A549 (cell line): ENCODE measurements around the gene EID2. TPM values are rescaled to one million over a fixed set of nuclear protein-coding genes. Genes with fewer than 3 reads are reported as not detected.
A peak's percentile ranks its signal among the peaks of the same experiment; 100 is the strongest.

Experiments used
- ATAC-seq, 2 experiments: fragments of 200-7000 bp in 1 of 2; fragments of >200 bp in 1 of 2; cut with Nextera tagmentation in 1 of 2; cut with Tn5 transposase in 1 of 2; 3 replicates each; pipeline versions ENCODE4 v1.8.0 to v1.9.1; 2018 to 2020; ENCODE audit warnings: mild to moderate bottlenecking in 1 of 2, moderate library complexity in 1 of 2
- CTCF ChIA-PET: fragments of 300-600 bp; sonication (Branson Sonifier 250); formaldehyde crosslinking; extraction: SDS; loops from one replicate; lab custom pipeline; 2021; ENCODE audit warnings: antibody characterized with exemption, inconsistent platforms; lab: Yijun Ruan, JAX
- POLR2A ChIA-PET: fragments of 350-600 bp; formaldehyde crosslinking; extraction: SDS; loops from one replicate; lab custom pipeline; 2021; ENCODE audit warnings: antibody characterized with exemption, inconsistent platforms; lab: Yijun Ruan, JAX
- DNase-seq, 2 experiments: peaks; one replicate each; pipeline versions ENCODE4 v3.0.0 to v3.0.0-alpha.2; 2011 to 2016; ENCODE audit warnings: low read depth in 1 of 2, low spot score in 1 of 2
- FAIRE-seq: peaks from 2 replicates; lab custom pipeline; 2011; peaks lifted over from hg19 to GRCh38; lab: Jason Lieb, UNC
- H3K27ac ChIP-seq, 2 experiments: fragments of >200 bp; sonication (Bioruptor Twin); formaldehyde crosslinking; 3 replicates each; pipeline ENCODE4 v1.5.1; 2016 to 2017
- H3K4me1 ChIP-seq: fragments of >200 bp; sonication (Bioruptor Twin); formaldehyde crosslinking; 3 replicates; pipeline ENCODE4 v1.6.1; 2016
- H3K4me2 ChIP-seq: fragments of >200 bp; sonication (Bioruptor Twin); formaldehyde crosslinking; 3 replicates; pipeline ENCODE4 v1.6.1; 2016
- H3K4me3 ChIP-seq: fragments of >200 bp; sonication (Bioruptor Twin); formaldehyde crosslinking; 3 replicates; pipeline ENCODE4 v1.5.1; 2016
- H3K9me3 ChIP-seq: fragments of >200 bp; sonication (Bioruptor Twin); formaldehyde crosslinking; 3 replicates; pipeline ENCODE4 v1.6.1; 2016
- ATOH8 ChIP-seq: fragments of 250-450 bp; sonication (Bioruptor Pico); IDR thresholded peaks from 2 replicates; pipeline ENCODE4 v1.5.0; 2020; ENCODE audit warnings: low read depth, mild to moderate bottlenecking, moderate library complexity
- BCL3 ChIP-seq: fragments of >200 bp; sonication (Bioruptor Twin); formaldehyde crosslinking; IDR thresholded peaks from 3 replicates; pipeline ENCODE4 v1.6.1; 2016
- CBX2 ChIP-seq: fragments of 200-600 bp; sonication (generic); IDR thresholded peaks from 2 replicates; pipeline ENCODE4 v1.6.1; 2016; ENCODE audit warnings: low read depth, mild to moderate bottlenecking, borderline replicate concordance
- CHD2 ChIP-seq: fragments of 150-350 bp; IDR thresholded peaks from 2 replicates; pipeline ENCODE4 v1.6.1; 2014; ENCODE audit warnings: low read length; ENCODE audit not compliant: partially characterized antibody
- FOSB ChIP-seq: fragments of 250-450 bp; sonication (Bioruptor Pico); IDR thresholded peaks from 2 replicates; pipeline ENCODE4 v1.5.0; 2020; ENCODE audit warnings: mild to moderate bottlenecking, moderate library complexity
- FOSL2 ChIP-seq, 2 experiments: fragments of 450-650 bp in 1 of 2; fragments of >200 bp in 1 of 2; sonication (Bioruptor Twin) in 1 of 2; formaldehyde crosslinking; IDR thresholded peaks; 2 replicates each; pipeline versions ENCODE4 v1.5.0 to v1.6.1; 2016 to 2020; ENCODE audit warnings: mild to moderate bottlenecking in 1 of 2, moderate library complexity in 1 of 2
- GATA3 ChIP-seq: IDR thresholded peaks from 2 replicates; pipeline ENCODE4 v1.6.1; 2012; ENCODE audit warnings: borderline replicate concordance
- HDAC2 ChIP-seq: fragments of 200-600 bp; sonication (generic); IDR thresholded peaks from 2 replicates; pipeline ENCODE4 v1.6.1; 2016
- HES2 ChIP-seq: fragments of >200 bp; sonication (Bioruptor Twin); formaldehyde crosslinking; IDR thresholded peaks from 2 replicates; pipeline ENCODE4 v1.6.1; 2016
- HMGXB4 ChIP-seq: fragments of 250-450 bp; sonication (Bioruptor Pico); IDR thresholded peaks from 2 replicates; pipeline ENCODE4 v1.5.0; 2021; ENCODE audit warnings: mild to moderate bottlenecking, moderate library complexity, borderline replicate concordance
- HOXB13 ChIP-seq: fragments of 250-450 bp; sonication (Bioruptor Pico); IDR thresholded peaks from 2 replicates; pipeline ENCODE4 v1.5.0; 2020; ENCODE audit warnings: low read depth, mild to moderate bottlenecking, moderate library complexity
- HOXB5 ChIP-seq: fragments of 250-450 bp; sonication (Bioruptor Pico); IDR thresholded peaks from 2 replicates; pipeline ENCODE4 v1.5.0; 2020; ENCODE audit warnings: mild to moderate bottlenecking, moderate library complexity
- JUN ChIP-seq, 2 experiments: fragments of >200 bp; sonication (Bioruptor Twin); formaldehyde crosslinking; IDR thresholded peaks; 2 replicates in 1 of 2; 3 replicates in 1 of 2; pipeline ENCODE4 v1.6.1; 2016 to 2017
- KDM1A ChIP-seq: fragments of 200-600 bp; sonication (generic); IDR thresholded peaks from 2 replicates; pipeline ENCODE4 v1.6.1; 2016; ENCODE audit warnings: low read depth, mild to moderate bottlenecking
- MAFK ChIP-seq: fragments of 450-650 bp; IDR thresholded peaks from 2 replicates; pipeline ENCODE4 v1.6.1; 2014; ENCODE audit not compliant: partially characterized antibody
- MAZ ChIP-seq: fragments of 150-350 bp; IDR thresholded peaks from 2 replicates; pipeline ENCODE4 v1.6.1; 2014; ENCODE audit warnings: antibody characterized with exemption, low read depth, low read length, borderline replicate concordance
- NFE2L2 ChIP-seq: fragments of 150-350 bp; conservative IDR thresholded peaks from 2 replicates; pipeline ENCODE4 v1.6.1; 2014; ENCODE audit warnings: low read length
- NPAS2 ChIP-seq: fragments of 250-450 bp; sonication (Bioruptor Pico); IDR thresholded peaks from 2 replicates; pipeline ENCODE4 v1.8.0; 2022; ENCODE audit warnings: mild to moderate bottlenecking, moderate library complexity, borderline replicate concordance
- NR3C1 ChIP-seq: fragments of >200 bp; sonication (Bioruptor Twin); formaldehyde crosslinking; IDR thresholded peaks from 3 replicates; pipeline ENCODE4 v1.6.1; 2017
- PHF8 ChIP-seq: fragments of 200-600 bp; sonication (generic); IDR thresholded peaks from 2 replicates; pipeline ENCODE4 v1.6.1; 2016; ENCODE audit warnings: low read depth, mild to moderate bottlenecking, antibody characterized with exemption, moderate library complexity, borderline replicate concordance
- POLR2AphosphoS2 ChIP-seq: conservative IDR thresholded peaks from 2 replicates; pipeline ENCODE4 v1.6.1; 2012; ENCODE audit warnings: low read length, improper control_type of control experiment, inconsistent platforms
- RCOR1 ChIP-seq: fragments of 150-350 bp; IDR thresholded peaks from 2 replicates; pipeline ENCODE4 v1.6.1; 2014; ENCODE audit warnings: antibody characterized with exemption, low read length, low read depth
- REST ChIP-seq: fragments of 200-600 bp; sonication (generic); IDR thresholded peaks from 2 replicates; pipeline ENCODE4 v1.6.1; 2016; ENCODE audit warnings: antibody characterized with exemption, mild to moderate bottlenecking, moderate library complexity
- RFX5 ChIP-seq: fragments of 450-650 bp; IDR thresholded peaks from 2 replicates; pipeline ENCODE4 v1.7.1; 2014; ENCODE audit warnings: antibody characterized with exemption, mild to moderate bottlenecking, moderate library complexity
- RNF2 ChIP-seq: fragments of 200-600 bp; sonication (generic); IDR thresholded peaks from 2 replicates; pipeline ENCODE4 v1.6.1; 2016; ENCODE audit warnings: low read depth, mild to moderate bottlenecking, antibody characterized with exemption, moderate library complexity, borderline replicate concordance
- TFCP2L1 ChIP-seq: fragments of 250-450 bp; sonication (Bioruptor Pico); IDR thresholded peaks from 2 replicates; pipeline ENCODE4 v1.5.0; 2021; ENCODE audit warnings: mild to moderate bottlenecking
- ZC3H11A ChIP-seq: fragments of 450-650 bp; IDR thresholded peaks from 2 replicates; pipeline ENCODE4 v1.6.1; 2014; ENCODE audit warnings: antibody characterized with exemption, mild to moderate bottlenecking
- ZNF302 ChIP-seq: fragments of 250-450 bp; sonication (Bioruptor Pico); IDR thresholded peaks from 2 replicates; pipeline ENCODE4 v1.9.0; 2021; ENCODE audit warnings: inconsistent platforms, mild to moderate bottlenecking, moderate library complexity
- WGBS: methylation state at CpG from one replicate; pipeline ENCODE4 v1.1.6; 2017; ENCODE audit errors: missing lambda C conversion rate; 5-methylcytosine and 5-hydroxymethylcytosine counted together
- polyA plus RNA-seq, 4 experiments: library from polyadenylated mRNA; depleted of rRNA in 3 of 4; stranded (reverse); fragments of >200 nt; fragmentation: RNase III in 1 of 4; extraction: RNeasy Plus Mini Kit Qiagen cat#74134 plus additional on column Dnase treatment in 1 of 4; gene quantifications; 2 replicates in 3 of 4; 3 replicates in 1 of 4; pipeline ENCODE4 v1.2.3, GENCODE V29; 2011 to 2017

The EID2 gene
- polyA plus RNA-seq, 2 of the 4 experiments (the other 2 are of a cell fraction): 26.1 to 53.0 TPM

GRCh38 chr19:39550197-39550596 lies 10.2 kb upstream of the EID2 start:
- Histone ChIP-seq H3K4me3 (no peak overlapping the region), H3K9me3 (no peaks in the 10 kb centered on the region), H3K4me1 (no peaks in the 10 kb centered on the region), H3K27ac (no peak overlapping the region), H3K4me2 (no peak overlapping the region)
- TF ChIP-seq NFE2L2 (no peak), MAZ (no peak), ZNF302 (CRISPR knock-in tag) (no peak), NPAS2 (CRISPR knock-in tag) (no peak), CHD2 (no peak), REST (no peak), TFCP2L1 (CRISPR knock-in tag) (no peak), NR3C1 (no peak), HES2 (no peak), ZC3H11A (no peak), HOXB5 (CRISPR knock-in tag) (no peak), KDM1A (no peak), MAFK (no peak), BCL3 (no peak), RFX5 (no peak), HMGXB4 (CRISPR knock-in tag) (no peak), RCOR1 (no peak), JUN (IDR thresholded peaks at IDR 0.05) (no peak), HOXB13 (CRISPR knock-in tag) (no peak)
- no peak for ATAC-seq
- CTCF ChIA-PET: interaction anchor here (0.7 to 25.5 kb wide), 26 partner anchors 9 to 685 kb away, joined by 3 to 585 read pairs (median 8); partner anchors contain the start of genes EID2 and EID2B
- 62% methylated on average over 5 of the region's 5 CpGs for WGBS
- POLR2A ChIA-PET: no interaction called here
- DNase-seq: no peak
- FAIRE-seq: peak; percentile 18

GRCh38 chr19:39546599-39546998 lies 6.6 kb upstream of the EID2 start:
- peak; percentile 94 for FAIRE-seq
- TF ChIP-seq HDAC2 (no peak), MAZ (no peak), FOSL2 (IDR thresholded peaks at IDR 0.05) (no peak), FOSL2 (CRISPR knock-in tag; IDR thresholded peaks at IDR 0.05) (no peak), NPAS2 (CRISPR knock-in tag) (no peak), HMGXB4 (CRISPR knock-in tag) (no peak), POLR2AphosphoS2 (no peak), GATA3 (no peak), ATOH8 (CRISPR knock-in tag) (no peak), FOSB (no peak), TFCP2L1 (CRISPR knock-in tag) (no peak), CBX2 (no peak), PHF8 (no peak), RNF2 (no peak)

More at GRCh38 chr19:39546599-39546998, 6.6 kb upstream of the EID2 start:
- POLR2A ChIA-PET: interaction anchor here (0.7 to 0.8 kb wide), 2 partner anchors 111 to 288 kb away, joined by 3 read pairs; partner anchors contain the start of genes DYRK1B and RPS16
- Histone ChIP-seq H3K27ac (no peak overlapping the region), H3K9me3 (no peaks in the 10 kb centered on the region), H3K4me3 (no peak overlapping the region), H3K4me1 (no peaks in the 10 kb centered on the region), H3K4me2 (no peak overlapping the region)
- CTCF ChIA-PET: interaction anchor here (0.6 to 25.5 kb wide), 9 partner anchors 13 to 940 kb away, joined by 3 to 585 read pairs (median 4); partner anchors contain the start of gene EID2B
- DNase-seq (peak in 1 of 2 experiments; percentile 45), ATAC-seq (peak in 1 of 2 experiments; percentile 17; a peak in 2 of 6 replicates)
- WGBS: 31% methylated on average over 8 of the region's 8 CpGs
